Retinal pigment epithelial cell (primary cell): ENCODE measurements around the gene AKNAD1.

Source experiments
- DNase-seq: peaks from one replicate; pipeline ENCODE4 v3.0.0-alpha.2; 2010; ENCODE audit warnings: low read depth
- H3K4me3 ChIP-seq: 2 replicates; pipeline ENCODE4 v1.5.1; 2011; ENCODE audit warnings: mild to moderate bottlenecking, low read length, control low read depth, moderate library complexity
- CTCF ChIP-seq: conservative IDR thresholded peaks from 2 replicates; pipeline ENCODE4 v1.5.1; 2011; ENCODE audit warnings: low read depth, low read length, control low read depth, inconsistent platforms

The AKNAD1 gene

GRCh38 chr1:108817016-108817415 lies 39.9 kb downstream of the AKNAD1 start:
- no peak overlapping the region for H3K4me3 ChIP-seq
- TF ChIP-seq CTCF = no peak
- DNase-seq = no peak

- peak overlapping the region; percentile 41 for H3K4me3 ChIP-seq
- peak; percentile 71 for DNase-seq
- no peak for TF ChIP-seq CTCF
Observed at GRCh38 chr1:108816049-108816893, 40.6 kb downstream of the AKNAD1 start.

DNA sequence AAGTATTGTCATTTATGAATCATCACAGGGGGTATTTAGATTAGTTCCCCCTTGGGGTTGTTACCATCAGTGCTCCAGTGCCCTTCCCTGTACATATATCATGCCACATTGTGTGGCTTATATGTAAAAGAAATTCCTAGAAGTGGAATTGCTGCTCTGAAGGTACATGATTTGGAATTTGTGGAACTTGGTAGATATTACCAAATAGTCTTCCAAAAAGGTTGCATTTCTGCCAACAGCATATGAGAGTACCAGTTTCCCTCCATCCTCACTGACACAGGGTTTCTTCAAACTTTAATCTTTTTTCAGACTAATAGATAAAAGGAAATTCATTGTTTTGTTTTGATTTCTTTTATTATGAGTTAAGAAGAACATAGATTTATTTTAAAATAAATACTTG lies 41.3 kb downstream of the AKNAD1 start:
- no peak for TF ChIP-seq CTCF
- no peak for DNase-seq
- no peak overlapping the region for H3K4me3 ChIP-seq

- DNase-seq = no peak
- TF ChIP-seq CTCF = no peak
- H3K4me3 ChIP-seq = no peak overlapping the region
Observed at GRCh38 chr1:108814343-108815125, 42.4 kb downstream of the AKNAD1 start.

DNA sequence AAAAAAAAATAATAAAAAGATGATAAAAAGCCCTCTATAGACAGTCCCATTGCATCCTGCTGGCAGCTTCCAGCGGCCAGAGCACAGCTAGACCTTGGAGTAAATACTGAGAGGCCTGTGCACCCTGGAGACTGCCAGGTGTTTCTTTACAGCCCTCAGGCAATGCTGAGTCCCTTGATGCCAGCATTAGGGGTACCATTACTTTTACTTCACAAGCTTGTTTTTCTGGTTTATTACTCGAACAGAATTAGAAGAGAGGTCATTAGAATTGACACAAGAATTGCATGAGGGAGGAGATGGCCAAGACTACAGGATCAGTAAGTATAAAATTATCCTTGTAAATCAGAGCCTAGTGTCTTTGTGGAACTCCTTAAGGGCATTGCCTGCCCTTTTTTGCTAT lies 43.6 kb downstream of the AKNAD1 start:
- TF ChIP-seq CTCF = no peak
- DNase-seq = no peak
- H3K4me3 ChIP-seq = no peak overlapping the region

- no peak for TF ChIP-seq CTCF
- no peak overlapping the region for H3K4me3 ChIP-seq
- peak; percentile 70 for DNase-seq
Observed at GRCh38 chr1:108811611-108812010, 45.3 kb downstream of the AKNAD1 start.

- no peak for TF ChIP-seq CTCF
- no peak for DNase-seq
- H3K4me3 ChIP-seq = no peak overlapping the region
Observed at GRCh38 chr1:108808438-108808837, 48.5 kb downstream of the AKNAD1 start.
